ENCODE measurements around the gene ARHGAP22. TPM values are rescaled to one million over a fixed set of nuclear protein-coding genes. Genes with fewer than 3 reads are reported as not detected.

ARHGAP22 gene
- total and polyA plus RNA-seq, 4 donors = 0.23 to 2.3 (median 0.54) TPM

GRCh38 chr10:48555310-48556042 lies 49.4 kb downstream of the ARHGAP22 start (continued):
- no peak for TF ChIP-seq CTCF (IDR thresholded peaks at IDR 0.05; ENCODE audit: low read depth, low read length, missing input control)

GRCh38 chr10:48554656-48555055 lies 50.2 kb downstream of the ARHGAP22 start:
- Histone ChIP-seq H3K9ac (ENCODE audit: low read depth in 1 of 2, low read length in 2 of 2) (no peak overlapping the region), H3K27ac (ENCODE audit: low read depth in 1 of 2, low read length in 2 of 2) (no peak overlapping the region), H3K9me3 (ENCODE audit: control insufficient read depth in 4 of 4, low read length in 3 of 4) (no peaks in the 10 kb centered on the region), H3K27me3 (ENCODE audit: control insufficient read depth in 4 of 4, insufficient read depth in 4 of 4, low read length in 3 of 4) (no peaks in the 10 kb centered on the region), H3K4me1 (ENCODE audit: control insufficient read depth in 4 of 4, insufficient read depth in 4 of 4, low read length in 3 of 4) (no peaks in the 10 kb centered on the region), H3K36me3 (ENCODE audit: control insufficient read depth in 4 of 4, insufficient read depth in 3 of 4, low read depth in 1 of 4, low read length in 3 of 4) (no peaks in the 10 kb centered on the region), H3K4me3 (ENCODE audit: low read depth in 1 of 3, low read length in 3 of 3) (no peak overlapping the region)
- 81% methylated on average over 3 of the region's 3 CpGs for WGBS
- TF ChIP-seq YY1 (IDR thresholded peaks at IDR 0.05) (no peak), HNF4G (IDR thresholded peaks at IDR 0.05) (no peak), EGR1 (IDR thresholded peaks at IDR 0.05; ENCODE audit: low read depth in 2 of 2) (no peak), FOXA2 (IDR thresholded peaks at IDR 0.05) (no peak), ZBTB33 (IDR thresholded peaks at IDR 0.05) (no peak), JUND (IDR thresholded peaks at IDR 0.05) (no peak), SP1 (IDR thresholded peaks at IDR 0.05) (no peak), NR2F2 (IDR thresholded peaks at IDR 0.05) (no peak), TAF1 (conservative IDR thresholded peaks at IDR 0.05) (no peak), FOXA1 (IDR thresholded peaks at IDR 0.05) (no peak), RXRA (IDR thresholded peaks at IDR 0.05) (no peak)
- DNase-seq (ENCODE audit: low spot score) = no peak

- WGBS = 94% methylated on average over 3 of the region's 3 CpGs
- Histone ChIP-seq H3K9ac (ENCODE audit: low read depth in 1 of 2, low read length in 2 of 2) (no peak overlapping the region), H3K27me3 (ENCODE audit: control insufficient read depth in 4 of 4, insufficient read depth in 4 of 4, low read length in 3 of 4) (no peaks in the 10 kb centered on the region), H3K36me3 (ENCODE audit: control insufficient read depth in 4 of 4, insufficient read depth in 3 of 4, low read depth in 1 of 4, low read length in 3 of 4) (no peaks in the 10 kb centered on the region), H3K4me1 (ENCODE audit: control insufficient read depth in 4 of 4, insufficient read depth in 4 of 4, low read length in 3 of 4) (no peaks in the 10 kb centered on the region), H3K27ac (ENCODE audit: low read depth in 1 of 2, low read length in 2 of 2) (no peak overlapping the region), H3K9me3 (ENCODE audit: control insufficient read depth in 4 of 4, low read length in 3 of 4) (no peaks in the 10 kb centered on the region), H3K4me3 (ENCODE audit: low read depth in 1 of 3, low read length in 3 of 3) (no peak overlapping the region)
- no peak for DNase-seq (ENCODE audit: low spot score)
- no peak for TF ChIP-seq RAD21 (IDR thresholded peaks at IDR 0.05)
- no peak for TF ChIP-seq FOXA1 (IDR thresholded peaks at IDR 0.05)
- no peak for TF ChIP-seq EGR1 (IDR thresholded peaks at IDR 0.05; ENCODE audit: low read depth in 2 of 2)
- no peak for TF ChIP-seq CTCF (IDR thresholded peaks at IDR 0.05; ENCODE audit: low read depth, low read length, missing input control)
- TF ChIP-seq TAF1 (conservative IDR thresholded peaks at IDR 0.05) = no peak
- TF ChIP-seq NR2F2 (IDR thresholded peaks at IDR 0.05) = no peak
- no peak for TF ChIP-seq REST (IDR thresholded peaks at IDR 0.05)
- TF ChIP-seq SP1 (IDR thresholded peaks at IDR 0.05) = no peak
- no peak for TF ChIP-seq JUND (IDR thresholded peaks at IDR 0.05)
- TF ChIP-seq FOXA2 (IDR thresholded peaks at IDR 0.05) = no peak
- no peak for TF ChIP-seq GABPA (IDR thresholded peaks at IDR 0.05 in 1 of 2, conservative IDR thresholded peaks at IDR 0.05 in 1 of 2)
- TF ChIP-seq ZBTB33 (IDR thresholded peaks at IDR 0.05) = no peak
- no peak for TF ChIP-seq ATF3 (IDR thresholded peaks at IDR 0.05)
- no peak for TF ChIP-seq MAX (IDR thresholded peaks at IDR 0.05)
- no peak for TF ChIP-seq YY1 (IDR thresholded peaks at IDR 0.05)
Measured at GRCh38 chr10:48554246-48554645, 50.6 kb downstream of the ARHGAP22 start.
